DMS 273 treated with DMSO at 0.1 percent for 48 hours (cell line): ENCODE measurements around the gene ACTL9.

ENCODE experiments used
- DNase-seq: peaks from one replicate; lab custom pipeline; 2025; lab: John Stamatoyannopoulos, UW

ACTL9 gene

GRCh38 chr19:8686549-8686948 is 12.0 kb downstream of the ACTL9 start:
- DNase-seq, result no peak

DNA sequence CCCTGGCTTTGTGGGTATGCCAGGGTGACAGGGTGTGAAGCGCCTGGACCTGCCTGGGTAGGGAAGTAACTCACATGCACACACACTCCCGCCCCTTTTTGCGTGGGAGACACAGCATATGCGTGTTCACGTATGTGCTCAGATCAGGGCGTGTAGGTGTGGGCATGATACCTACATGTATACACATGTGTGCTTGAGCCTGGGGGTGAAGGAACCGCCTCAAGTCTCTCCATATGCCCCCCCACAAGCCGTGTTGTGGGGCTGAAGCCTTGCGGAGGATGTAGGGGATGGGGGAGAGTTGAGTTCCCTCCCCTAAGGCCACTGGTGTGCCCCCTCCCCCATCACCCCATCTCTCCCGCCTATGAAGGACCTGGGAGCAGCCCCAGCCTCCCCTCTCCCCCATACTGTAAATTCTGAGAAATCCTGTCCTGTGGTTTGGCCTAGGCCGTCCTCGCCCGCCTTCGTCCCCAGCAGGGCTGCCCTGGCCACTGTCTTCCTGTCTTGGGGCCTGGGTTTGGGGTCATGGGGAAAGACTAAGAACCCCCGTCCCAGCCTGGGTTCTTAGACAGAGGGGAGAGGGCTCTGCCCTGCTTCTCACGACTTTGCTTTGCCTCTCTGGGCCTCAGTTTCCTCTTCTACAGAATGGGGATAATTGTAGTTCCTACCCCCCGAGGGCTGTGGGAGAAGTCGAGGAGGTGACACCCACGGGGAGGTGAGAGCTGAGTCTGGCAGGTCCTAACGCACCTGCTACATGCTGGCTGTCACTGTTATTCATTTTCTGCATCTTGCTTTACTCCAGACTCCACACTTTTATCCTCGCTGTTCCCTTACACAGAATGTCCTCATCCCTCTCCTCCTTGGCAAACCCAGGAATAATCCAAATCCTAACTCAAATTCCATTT is 14.3 kb downstream of the ACTL9 start:
- DNase-seq, result no peak

DNA sequence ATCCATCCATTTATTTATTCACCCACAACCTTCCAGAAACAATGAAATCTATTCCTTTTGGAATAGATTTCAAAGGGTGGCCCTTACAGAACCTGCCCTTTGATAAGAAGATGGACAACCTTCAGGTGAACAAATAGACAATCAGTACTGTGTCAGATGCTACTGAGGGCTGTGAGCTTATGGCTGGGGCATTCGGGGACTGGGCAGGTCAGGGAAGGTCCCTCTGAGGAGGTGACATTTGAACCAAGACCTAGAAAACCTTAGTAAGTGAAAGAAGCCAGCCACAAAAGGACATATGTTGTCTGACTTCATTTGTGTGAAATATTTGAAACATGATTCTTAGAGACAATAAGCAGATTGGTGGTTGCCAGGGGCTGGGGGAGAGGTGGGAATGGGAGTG is 15.7 kb downstream of the ACTL9 start:
- no peak for DNase-seq

GRCh38 chr19:8682472-8682871 is 16.1 kb downstream of the ACTL9 start:
- DNase-seq, result no peak

- DNase-seq, result no peak
Measured at GRCh38 chr19:8681345-8682029, 17.1 kb downstream of the ACTL9 start.

- no peak for DNase-seq
Measured at GRCh38 chr19:8680676-8681344, 17.8 kb downstream of the ACTL9 start.

DNA sequence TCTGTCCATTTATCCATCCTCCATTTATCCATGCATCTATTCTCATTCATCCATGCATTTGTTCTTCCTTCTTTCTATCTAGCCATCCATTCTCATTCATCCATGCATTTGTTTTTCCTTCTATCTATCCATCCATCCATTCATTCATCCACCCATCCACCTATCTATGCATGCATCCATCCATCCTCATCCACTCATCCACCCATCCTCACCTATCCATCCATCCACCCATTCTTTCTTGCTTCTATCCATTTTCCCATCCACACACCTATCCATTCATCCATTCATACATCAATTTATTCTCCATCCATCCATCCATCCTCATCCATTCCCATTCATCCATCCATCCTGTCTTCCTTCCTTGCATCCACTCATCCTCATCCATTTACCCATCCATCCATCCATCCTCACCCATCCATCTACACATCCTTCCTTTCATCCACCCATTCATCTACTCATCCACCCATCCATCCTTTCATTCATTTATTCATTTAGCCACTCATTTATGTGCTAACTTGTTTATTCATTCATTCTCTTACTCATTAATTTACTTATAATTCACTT is 20.3 kb downstream of the ACTL9 start:
- DNase-seq, result no peak

DNA sequence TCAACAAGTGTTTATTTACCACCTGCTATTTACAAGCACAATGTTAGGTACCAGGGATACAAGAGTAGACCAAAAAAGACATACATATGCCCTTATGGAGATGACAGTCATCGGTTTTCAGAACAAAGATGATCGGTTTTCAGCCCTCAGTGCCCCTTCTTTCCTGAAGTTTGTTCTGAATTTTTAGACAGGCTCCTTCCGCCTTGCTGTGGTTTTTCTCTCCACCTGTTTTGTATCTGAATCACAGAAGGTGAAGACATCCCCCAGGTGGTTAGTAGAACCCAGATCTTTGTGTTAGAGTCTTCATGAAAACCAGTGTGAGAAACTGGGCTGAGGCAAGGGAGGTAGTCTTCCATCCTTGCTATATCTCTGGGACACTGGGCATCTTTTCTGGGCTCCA is 23.5 kb downstream of the ACTL9 start:
- no peak for DNase-seq

DNA sequence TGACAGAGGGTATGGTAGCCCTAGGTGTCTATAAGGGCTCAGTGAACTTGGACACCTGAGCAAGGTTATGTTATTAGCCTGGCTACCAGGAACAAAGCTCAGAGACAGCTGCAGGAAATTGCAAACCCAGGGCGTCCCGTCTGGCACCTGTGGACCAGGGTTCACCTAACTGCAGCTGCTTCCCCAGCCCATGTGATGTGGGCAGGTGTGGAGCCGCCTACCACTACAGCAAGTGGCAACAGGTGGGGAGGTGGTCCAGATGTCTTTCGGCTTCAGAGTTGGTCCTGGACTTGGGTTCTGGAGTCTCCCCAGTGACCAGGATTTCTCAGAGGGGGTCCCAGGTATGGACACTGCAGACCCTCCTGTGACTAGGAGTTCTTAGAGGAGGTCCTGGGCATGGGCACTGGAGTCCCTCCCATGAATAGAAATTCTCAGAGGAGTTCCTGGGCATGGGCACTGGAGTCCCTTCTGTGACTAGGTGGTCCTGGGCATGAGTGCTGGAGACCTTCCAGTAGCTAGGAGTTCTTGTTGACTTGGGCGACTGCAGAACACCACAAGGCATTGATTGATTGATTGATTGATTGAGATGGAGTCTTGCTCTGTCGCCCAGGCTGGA is 25.2 kb downstream of the ACTL9 start:
- DNase-seq, result no peak

DNA sequence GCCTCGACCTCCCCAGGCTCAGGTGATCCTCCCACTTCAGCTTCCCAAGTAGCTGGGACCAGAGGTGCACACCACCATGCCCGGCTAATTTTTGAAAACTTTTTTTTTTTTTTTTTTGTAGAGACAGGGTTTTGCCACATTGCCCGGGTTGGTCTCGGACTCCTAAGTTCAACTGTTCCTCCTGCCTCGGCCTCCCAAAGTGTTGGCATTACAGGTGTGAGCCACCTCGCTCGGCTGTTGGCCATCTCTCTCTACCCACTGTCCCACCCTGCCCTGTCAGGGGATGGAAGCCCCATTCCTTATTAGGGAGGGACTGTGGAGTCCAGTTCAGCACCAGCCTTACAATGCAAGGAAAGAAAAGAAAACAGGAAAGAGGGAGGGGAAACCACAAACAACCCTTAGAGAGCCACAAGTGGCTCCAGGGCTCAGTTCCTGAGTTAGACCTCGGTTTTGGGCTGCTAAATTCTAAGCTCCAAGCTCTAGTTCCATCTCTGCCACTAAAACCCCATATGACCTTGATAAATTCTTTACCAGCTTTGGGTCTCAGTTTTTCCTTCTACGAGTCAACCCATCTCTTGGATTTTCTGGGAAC is 31.7 kb downstream of the ACTL9 start:
- no peak for DNase-seq

GRCh38 chr19:8665468-8666213 is 33.0 kb downstream of the ACTL9 start:
- DNase-seq, result no peak

DNA sequence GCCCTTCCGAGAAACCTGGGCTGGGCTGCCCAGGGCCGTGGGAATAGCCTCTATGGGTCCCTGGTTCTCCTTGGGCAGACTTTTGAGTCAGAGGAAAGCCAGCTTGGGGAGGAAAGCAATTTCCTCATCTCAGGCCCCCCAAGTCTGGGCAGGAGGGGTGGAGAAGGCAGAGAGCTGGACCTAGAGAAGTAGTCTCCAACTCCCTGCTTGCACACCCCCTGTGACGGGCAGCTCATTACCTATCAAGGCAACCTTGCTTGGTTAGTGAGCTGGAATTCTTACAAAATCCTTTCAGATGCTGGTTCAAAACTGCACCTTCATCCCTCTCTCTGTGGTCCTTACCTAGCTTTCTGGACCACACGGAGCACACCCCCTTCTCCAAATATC is 33.9 kb downstream of the ACTL9 start:
- no peak for DNase-seq

DNA sequence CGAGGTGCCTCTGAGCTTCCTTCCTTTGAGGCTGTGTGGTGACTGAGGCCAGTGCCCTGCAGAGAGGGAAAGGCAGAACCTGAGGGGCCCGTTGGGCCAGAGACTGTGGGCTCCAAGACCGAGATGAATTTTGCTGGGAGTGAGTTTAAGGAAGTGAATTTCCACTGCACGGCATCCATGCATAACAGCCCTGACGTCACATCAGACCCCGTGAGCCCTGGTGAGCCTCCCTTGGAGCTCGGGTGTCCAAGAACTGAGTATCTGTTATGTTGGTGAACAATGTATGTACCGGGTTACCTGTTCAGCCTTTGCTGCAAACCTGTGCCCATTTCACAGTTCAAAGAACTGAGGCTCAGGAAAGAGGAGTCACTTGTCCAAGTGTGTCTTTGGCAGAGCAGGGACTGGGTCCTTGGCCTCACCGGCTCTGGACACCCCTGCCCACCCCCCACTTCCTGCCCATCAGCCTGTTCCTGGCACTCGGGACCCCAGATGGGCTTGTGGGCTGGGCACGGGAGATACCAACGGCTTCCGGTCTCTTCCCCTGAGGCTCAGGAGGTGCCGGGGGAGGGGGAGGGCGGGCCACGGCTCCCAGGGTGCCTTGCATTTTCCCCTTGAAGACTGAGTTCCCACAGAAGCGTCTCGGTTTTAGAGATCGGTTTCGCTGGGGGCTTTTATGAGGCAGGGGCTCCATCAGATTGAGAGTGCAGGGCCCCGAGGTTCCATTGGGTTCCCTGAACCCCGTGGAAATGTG is 34.5 kb downstream of the ACTL9 start:
- no peak for DNase-seq

DNA sequence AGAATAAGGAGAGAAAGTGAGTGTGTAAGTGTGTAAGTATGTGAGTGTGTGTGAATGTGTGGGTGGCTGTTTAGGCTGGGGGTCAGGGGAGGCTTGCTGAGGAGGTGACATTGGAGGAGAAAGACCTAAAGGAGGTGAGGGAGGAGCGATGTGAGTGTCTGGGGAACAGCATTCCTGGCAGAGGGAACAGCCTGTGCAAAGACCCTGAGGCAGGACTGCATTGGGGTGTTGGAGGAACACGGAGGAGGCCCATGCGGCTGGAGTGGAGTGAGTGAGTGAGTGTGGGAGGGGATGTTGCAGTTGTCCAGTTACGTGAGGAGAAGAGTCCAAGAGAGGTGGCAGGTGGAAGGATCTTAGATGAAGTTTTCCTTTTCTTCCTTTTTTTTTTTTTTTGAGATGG is 36.3 kb downstream of the ACTL9 start:
- DNase-seq, result no peak

DNA sequence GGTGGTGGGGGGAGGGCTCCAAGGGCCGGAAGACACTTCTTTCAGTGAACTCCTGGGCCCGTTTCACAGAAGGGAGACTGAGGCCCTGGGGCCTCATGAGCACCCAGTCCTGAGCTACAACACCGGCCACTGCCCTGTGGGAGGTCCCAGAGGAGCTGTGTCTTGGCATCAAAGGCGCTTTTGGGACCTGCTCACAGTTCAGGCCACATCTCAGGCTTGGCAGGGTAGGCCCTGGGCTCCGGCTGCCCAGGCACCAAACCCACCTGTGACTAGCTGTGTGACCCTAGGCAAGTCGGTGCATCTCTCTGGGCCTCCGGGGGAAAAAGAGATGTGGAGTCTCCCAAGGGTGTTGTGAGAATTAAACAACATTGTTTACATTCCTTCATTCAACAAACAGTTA is 38.7 kb downstream of the ACTL9 start:
- no peak for DNase-seq

- DNase-seq, result no peak
Measured at GRCh38 chr19:8657869-8658268, 40.7 kb downstream of the ACTL9 start.

DNA sequence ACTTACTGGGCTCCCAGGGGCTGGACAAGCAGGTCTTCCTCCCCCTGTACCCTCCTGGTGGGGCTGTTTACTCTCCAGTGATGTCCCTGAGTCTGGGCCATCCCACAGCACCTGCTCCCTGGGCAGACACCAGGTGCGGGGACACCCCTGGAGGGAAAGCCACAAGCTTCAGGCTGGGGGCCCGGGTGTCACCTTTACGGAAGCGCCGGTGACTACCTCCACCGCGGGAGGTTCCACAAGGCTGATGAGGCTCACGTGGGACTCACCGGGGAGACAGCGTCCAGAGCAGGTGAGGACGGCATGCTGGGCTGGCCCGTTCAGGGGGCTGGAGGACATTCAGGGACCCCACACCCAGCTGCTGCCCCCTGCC is 43.3 kb downstream of the ACTL9 start:
- DNase-seq, result no peak

- no peak for DNase-seq
Measured at GRCh38 chr19:8654591-8655339, 43.8 kb downstream of the ACTL9 start.

- DNase-seq, result no peak
Measured at GRCh38 chr19:8648240-8648639, 50.4 kb downstream of the ACTL9 start.
